Putamen (tissue), 1 donor: Measurements from ENCODE around the gene GNL1.
"Not testable (repeated sequence)": the region's sequence is repeated elsewhere in the genome, so short reads cannot be mapped to it uniquely, and the experiment has no call there.

ENCODE experiments used
- DNase-seq: peaks from one replicate; pipeline ENCODE4 v3.0.0-alpha.2; 2016; ENCODE audit warnings: low spot score

GNL1 gene

DNA sequence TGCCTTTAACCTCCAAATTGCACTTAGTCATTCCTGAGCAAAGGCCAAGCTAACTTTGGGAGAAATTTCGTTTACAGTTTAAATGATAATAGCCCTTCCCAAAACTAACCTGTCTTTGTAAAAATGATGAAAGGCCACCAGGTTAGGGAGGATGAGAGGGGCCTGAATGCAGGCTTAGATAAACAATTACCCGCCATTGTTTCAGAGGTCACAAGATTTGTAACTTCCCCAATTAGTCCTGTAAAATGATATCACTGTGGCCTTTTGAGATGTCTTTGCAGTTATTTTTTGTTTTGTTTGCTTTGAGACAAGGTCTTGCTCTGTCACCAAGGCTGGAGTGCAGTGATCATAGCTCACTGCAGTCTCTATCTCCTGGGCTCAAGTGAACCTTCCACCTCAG lies 26.3 kb downstream of the GNL1 start:
- no peak for DNase-seq

DNA sequence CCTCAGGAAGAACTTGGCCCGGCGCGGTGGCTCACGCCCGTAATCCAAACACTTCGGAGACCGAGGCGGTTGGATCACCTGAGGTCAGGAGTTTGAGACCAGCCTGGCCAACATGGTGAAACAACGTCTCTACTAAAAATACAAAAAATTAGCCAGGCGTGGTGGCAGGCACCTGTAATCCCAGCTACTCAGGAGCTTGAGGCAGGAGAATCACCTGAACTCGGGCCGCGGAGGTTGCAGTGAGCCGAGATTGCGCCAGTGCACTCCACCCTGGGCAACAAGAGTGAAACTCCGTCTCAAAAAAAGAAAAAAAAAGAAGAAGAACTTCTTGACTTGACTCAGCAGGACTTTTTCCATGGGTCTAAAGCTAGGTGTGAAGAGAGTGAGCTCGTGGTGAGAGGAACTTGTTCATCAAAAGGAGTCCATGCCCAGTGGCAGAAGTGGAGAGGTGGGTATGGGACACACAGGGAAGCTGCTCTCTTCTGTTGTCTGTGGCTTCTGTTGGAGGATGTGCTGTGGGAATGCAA lies 26.9 kb downstream of the GNL1 start:
- not testable (repeated sequence) for DNase-seq

DNA sequence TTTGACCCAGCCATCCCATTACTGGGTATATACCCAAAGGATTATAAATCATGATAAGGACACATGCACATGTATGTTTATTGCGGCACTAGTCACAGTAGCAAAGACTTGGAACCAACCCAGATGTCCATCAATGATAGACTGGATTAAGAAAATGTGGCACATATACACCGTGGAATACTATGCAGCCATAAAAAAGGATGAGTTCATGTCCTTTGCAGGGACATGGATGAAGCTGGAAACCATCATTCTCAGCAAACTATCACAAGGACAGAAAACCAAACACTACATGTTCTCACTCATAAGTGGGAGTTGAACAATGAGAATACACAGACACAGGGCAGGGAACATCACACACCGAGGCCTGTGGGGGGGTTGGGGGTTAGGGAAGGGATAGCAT lies 29.8 kb downstream of the GNL1 start:
- not testable (repeated sequence) for DNase-seq

DNA sequence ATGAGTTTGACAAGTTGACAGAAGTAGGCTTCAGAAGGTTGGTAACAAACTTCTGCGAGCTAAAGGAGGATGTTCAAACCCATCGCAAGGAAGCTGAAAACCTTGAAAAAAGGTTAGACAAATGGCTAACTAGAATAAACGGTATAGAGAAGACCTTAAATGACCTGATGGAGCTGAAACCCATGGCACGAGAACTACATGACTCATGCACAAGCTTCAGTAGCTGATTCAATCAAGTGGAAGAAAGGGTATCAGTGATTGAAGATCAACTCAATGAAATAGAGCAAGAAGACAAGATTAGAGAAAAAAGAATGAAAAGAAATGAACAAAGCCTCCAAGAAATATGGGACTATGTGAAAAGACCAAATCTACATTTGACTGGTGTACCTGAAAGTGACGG lies 34.3 kb downstream of the GNL1 start:
- not testable (repeated sequence) for DNase-seq

DNA sequence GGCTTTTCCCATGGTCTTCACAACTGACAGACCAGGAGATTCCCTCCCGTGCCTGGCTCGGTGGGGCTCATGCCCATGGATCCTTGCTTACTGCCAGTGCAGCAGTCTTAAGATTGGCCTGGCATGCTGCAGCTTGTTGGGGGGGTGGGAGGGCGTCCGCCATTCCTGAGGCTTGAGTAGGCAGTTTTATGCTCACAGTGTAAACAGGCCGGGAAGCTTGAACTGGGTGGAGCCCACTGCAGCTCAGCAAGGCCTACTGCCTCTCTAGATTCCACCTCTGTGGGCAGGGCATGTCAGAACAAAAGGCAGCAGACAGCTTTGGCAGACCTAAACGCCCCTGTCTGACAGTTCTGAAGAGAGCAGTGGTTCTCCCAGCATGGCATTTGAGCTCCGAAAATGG lies 35.2 kb downstream of the GNL1 start:
- DNase-seq, result not testable (repeated sequence)

DNA sequence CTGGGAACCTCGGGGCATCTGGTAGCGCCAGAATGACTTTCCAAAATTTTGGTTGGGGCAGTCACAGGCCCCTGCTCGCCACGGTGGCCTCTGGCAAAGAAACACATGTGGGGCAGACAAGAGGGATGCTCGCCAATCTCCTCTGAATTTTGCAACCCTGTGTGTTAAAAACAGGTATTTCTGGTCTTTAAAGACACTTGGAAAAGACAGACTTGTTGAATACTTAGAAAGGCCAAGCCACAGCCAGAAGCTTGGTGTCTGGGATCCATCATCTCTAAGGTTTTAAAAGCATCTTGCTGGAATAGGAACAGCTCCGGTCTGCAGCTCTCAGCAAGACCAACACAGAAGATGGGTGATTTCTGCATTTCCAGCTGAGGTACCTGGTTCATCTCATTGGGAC lies 35.8 kb downstream of the GNL1 start:
- no peak for DNase-seq

DNA sequence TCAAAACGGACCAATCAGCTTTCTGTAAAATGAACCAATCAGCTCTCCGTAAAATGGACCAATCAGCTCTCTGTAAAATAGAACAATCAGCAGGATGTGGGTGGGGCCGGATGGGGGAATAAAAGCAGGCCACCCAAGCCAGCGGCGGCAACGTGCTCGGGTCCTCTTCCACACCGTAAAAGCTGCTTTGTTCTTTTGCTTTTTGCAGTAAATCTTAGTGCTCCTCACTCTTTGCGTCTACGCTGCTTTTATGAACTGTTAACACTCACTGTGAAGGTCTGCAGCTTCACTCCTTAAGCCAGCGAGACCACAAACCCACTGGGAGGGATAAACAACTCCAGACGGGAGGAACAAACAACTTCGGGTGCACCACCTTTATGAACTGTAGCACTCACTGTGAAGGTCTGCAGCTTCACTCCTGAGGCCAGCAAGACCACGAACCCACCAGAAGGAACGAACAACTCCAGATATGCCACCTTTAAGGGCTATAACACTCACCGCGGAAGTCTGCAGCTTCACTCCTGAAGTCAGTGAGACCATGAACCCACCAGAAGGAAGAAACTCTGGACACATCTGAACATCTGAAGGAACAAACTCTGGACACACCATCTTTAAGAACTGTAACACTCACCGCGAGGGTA lies 37.7 kb downstream of the GNL1 start:
- DNase-seq, result not testable (repeated sequence)

DNA sequence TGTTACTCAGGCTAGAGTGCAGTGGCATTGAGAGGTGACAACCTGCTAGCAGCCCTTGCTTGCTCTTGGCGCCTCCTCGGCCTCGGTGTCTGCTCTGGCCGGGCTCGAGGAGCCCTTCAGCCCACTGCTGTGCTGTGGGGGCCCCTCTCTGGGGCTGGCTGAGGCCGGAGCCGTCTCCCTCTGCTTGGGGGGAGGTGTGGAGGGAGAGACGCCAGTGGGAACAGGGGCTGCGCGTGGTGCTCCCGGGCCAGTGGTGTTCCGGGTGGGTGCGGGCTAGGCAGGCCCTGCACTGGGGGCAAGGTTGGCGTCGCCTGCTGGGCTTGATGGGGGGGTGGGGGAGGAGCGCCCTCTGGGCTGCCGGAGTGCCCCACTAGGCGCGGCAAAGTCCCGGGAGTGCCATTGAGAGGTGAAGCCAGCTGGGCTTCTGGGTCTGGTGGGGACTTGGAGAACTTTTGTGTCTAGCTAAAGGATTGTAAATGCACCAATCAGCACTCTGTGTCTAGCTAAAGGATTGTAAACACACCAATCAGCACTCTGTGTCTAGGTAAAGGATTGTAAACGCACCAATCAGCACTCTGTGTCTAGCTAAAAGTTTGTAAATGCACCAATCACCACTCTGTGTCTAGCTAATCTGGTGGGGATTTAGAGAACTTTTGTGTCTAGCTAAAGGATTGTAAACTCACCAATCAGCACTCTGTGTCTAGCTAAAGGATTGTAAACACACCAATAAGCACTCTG lies 38.4 kb downstream of the GNL1 start:
- not testable (repeated sequence) for DNase-seq

DNA sequence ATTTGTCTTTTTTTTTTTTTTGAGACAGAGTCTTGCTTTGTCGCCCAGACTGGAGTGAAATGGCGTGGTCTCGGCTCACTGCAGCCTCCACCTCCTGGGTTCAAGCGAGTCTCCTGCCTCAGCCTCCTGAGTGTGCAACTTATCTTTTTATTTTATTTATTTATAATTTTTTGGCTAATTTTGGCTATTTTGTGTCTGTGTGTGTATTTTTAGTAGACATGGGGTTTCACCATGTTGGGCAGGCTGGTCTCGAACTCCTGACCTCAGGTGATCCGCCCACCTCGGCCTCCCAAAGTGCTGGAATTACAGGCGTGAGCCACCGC lies 39.6 kb downstream of the GNL1 start:
- not testable (repeated sequence) for DNase-seq

DNA sequence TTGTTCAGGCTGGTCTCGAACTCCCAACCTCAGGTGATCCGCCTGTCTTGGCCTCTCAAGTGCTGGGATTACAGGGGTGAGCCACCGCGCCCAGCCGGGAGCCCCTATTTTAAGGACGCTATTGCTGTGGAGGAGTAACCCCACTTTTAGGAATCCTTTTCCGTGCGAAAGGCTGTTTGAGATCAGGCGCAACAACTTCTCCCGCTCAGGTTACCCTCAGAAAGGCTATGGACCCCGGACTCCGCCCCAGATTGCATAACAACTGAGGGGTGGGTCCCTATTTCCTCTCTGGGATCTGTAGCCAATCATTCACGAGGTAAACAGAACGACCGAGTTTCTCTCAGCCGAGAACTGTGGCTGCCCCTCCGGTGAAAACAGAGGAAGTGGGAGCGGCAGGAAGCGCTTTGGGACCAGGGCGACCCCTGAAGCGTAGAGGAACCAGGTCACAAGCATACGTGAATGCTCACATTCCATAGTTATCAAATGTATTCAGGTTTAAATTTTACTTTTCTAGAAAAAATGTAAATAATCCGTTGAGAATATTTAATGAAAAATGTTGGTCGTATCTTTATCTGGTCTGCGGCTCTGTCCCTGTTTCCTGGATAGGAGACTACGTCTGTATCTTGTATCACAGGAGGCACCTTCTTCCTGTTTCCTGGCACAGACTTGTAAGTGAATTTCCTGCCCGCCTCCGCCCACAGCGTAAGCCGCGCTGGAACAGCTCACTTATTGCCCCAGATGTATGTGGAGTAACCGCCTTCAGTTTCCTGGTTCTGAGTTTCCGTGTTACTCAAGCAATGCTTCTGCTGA lies 40.1 kb downstream of the GNL1 start:
- DNase-seq, result peak; percentile 75

DNA sequence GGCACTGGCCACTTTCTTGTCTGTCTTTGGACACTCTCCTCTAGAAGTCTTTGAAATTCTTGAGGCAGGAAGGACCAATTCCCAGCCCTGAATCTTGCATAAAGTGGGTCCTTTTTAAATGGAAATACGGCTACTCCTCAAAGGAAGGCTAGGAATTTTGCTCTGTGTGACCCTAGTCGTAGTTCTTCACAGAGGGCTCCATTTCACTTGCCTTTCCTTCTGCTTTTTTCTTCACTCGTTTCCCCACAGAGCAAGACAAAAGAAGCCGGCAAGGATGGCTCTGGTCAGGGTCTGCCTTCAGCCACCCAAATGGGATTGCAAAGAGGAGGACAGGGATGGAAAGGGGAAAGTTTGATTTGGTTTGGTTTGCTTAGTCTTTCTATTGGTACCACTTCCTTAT lies 41.2 kb downstream of the GNL1 start:
- DNase-seq, result no peak

DNA sequence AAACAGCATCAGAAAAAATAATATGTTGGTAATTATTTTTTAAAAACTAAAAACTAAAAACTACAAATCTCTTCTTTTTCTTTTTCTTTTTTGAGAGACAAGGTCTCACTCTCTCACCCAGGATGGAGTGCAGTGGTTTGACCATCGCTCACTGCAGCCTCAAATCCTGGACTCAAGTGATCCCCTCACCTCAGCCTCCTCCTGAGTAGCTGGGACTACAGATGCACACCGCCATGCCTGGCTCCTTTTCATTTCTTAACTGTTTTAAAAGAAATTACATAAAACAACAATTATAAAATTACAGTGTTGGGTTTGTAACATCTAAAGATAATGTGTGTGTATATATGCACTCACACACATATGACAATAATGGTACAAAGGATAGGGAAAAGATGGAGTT lies 42.8 kb downstream of the GNL1 start:
- DNase-seq, result no peak

DNA sequence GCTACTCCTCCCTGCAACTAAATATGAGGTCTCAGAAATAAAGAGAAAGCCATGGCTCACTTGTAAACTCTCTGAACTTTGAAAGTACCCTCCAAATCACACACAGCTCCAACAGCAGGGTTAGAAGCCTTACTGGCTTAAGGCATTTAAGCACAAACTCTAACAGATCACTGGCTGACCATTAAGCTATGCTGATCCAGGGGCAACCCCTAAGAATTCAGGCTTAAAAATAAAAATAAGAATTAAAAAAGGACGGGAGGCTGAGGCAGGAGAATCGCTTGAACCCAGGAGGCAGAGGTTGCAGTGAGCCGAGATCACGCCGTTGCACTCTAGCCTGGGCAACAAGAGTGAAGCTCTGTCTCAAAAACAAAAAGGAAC lies 45.1 kb downstream of the GNL1 start:
- no peak for DNase-seq

DNA sequence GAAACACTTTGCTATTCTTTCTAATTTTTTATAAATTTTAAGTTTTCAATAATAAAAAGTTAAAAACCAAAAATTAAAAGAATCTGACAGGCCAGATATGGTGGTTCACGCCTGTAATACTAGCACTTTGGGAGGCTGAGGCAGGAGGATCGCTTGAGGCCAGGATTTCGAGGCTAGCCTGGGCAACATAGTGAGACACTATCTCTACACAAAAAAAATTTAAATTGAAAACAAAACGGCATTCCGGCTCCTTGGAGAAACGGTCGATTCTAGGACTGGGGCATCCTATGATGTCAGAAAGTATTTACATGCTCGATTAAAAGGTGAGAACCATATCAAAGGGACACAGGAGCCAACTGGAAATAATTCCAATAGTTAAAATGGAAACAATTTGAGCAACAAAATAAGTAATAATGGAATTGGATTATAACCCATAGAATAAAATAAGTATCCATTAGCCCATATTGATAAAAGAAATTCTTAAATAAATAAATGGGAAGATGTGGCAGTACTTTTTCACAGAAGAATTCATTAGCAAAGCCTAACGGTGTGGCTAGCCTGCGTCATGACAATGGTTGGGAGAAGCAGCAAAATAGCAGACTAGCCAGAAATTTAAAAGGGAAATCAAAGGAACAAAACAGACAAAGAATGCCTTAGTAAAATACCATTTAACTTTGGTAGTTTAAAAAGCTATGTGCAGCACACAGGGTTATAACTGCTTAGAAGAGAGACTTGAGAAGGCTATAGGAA lies 45.7 kb downstream of the GNL1 start:
- no peak for DNase-seq

DNA sequence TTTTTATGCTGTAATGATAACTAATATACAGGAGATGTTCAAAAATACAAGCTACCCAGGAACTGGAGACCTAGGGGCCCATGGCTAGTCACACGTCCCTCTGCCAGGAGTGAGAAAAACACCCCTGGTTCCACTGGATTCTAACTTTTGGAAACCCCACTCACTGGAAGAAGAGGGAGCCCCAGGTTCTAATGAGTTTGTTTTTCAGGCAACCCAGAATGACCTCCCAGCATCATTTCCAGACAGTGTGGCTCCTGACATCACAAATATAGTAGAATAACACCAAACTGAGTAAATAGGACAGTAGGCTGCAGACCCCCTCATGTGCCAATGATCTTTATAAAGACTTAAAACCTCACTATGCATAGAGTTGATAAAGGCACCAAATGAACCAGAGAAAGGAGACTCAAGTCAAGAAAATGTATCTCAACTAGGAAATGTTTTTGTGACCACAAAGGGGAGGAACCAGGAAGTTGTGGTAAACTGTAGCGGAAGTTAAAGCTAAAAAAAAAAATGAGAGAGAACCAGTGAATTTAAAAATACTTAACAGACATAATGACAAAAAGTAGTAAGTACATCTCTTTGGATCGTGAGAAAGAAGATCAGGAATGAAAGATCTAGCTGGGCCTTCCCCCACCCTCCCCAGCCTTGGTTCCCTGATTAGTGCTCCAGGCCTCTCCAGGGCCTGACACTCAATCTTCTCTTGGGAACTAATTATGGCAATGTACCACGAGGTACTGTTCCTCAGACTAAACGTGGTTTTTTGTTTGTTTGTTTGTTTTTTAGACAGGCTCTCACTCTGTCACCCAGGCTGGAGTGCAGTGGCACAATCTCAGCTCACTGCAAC lies 47.2 kb downstream of the GNL1 start:
- no peak for DNase-seq

DNA sequence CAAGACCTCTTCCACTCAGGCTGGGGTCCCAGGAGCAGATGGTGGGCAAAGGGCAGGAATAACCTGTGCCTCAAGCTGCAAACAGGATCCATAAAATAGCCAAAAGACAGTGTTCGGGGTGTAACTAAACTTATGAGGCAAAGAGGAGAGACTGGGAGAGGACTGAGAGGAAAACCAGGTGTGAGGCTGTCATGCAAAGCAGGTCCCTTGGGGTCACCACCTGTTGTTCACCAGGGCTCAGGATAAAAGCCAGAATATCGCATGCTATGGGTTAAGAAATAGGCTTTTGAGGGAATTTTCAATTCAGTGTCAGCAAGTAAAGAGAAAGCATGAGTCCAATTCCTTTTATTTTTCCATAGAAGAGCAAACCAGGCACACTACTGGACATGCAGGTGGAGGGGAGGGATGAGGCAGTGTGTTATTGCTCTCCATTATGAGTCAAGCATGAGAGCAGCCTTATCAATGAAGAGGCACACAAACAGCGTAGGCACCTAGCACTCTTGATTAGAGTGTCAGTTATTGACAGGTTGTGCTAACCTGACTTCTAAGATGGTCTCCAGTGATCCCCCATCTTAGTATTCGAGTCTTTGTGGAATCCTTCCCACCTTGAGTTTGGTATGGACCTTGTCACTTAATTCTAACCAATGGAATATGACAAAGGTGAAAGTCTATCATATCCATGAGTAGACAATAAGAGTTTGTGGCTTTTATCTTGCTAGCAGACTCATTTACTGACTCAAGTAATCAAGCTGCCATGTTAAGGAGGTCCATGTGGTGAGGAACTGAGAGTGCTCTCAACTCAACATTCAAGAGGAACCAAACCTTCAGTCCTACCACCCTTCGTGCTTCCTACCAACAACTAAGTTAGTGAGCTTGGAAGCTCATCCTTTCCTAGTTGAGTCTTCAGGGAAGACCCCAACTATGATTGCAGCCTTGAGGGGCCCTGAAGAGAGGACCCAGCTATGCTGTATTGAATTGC lies 48.2 kb downstream of the GNL1 start:
- no peak for DNase-seq

DNA sequence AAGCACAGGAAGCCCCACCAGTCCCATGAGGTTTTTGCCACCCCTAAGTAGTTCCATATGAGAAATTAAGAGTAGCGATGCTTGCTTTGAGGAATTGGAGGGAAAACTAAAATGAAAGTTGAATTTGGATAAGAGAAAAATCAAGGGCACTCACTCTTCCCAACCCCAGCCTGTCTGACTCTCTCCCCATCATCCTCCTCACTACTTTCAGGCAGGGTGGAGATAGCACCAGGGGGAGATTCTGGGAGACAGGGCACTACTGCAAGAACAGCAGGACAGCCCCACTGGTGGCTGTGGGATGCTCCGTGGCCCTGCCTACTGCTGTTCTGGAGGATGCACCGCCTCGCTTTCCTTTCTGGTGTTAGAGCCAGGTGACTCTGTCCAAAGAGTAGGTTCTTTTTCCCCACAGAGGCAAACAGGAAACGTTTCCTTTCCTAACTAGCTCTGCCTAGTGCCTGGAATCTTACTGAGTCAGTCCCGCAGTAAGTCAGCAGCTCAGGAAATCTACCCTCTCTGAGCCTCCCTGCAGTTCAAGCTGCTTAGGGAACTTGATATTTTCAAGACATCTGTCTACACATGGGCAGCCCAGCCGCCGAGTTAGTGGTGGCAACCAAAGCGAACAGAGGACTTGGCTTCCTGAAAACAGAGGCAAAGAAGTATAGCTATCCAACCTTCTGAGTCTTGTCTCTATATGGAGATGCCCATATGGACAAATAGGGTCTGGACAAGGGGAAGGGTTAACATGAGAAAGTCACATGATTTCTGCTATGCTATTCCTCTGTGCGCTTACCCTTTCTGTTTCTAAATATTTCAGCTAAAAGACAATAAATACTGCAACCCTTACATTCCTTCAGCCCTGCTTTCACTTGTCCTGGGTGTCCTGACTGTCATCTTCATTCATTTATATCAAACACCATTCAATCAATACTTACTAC lies 55.6 kb downstream of the GNL1 start:
- no peak for DNase-seq

DNA sequence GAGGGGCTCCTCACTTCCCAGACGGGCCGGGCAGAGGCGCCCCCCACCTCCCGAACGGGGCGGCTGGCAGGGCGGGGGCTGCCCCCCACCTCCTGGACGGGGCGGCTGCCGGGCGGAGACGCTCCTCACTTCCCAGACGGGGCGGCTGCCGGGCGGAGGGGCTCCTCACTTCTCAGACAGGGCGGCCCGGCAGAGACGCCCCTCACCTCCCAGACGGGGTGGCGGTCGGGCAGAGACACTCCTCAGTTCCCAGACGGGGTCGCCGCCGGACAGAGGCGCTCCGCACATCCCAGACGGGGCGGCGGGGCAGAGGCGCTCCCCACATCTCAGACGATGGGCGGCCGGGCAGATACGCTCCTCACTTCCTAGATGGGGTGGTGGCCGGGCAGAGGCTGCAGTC lies 57.6 kb downstream of the GNL1 start:
- not testable (repeated sequence) for DNase-seq

DNA sequence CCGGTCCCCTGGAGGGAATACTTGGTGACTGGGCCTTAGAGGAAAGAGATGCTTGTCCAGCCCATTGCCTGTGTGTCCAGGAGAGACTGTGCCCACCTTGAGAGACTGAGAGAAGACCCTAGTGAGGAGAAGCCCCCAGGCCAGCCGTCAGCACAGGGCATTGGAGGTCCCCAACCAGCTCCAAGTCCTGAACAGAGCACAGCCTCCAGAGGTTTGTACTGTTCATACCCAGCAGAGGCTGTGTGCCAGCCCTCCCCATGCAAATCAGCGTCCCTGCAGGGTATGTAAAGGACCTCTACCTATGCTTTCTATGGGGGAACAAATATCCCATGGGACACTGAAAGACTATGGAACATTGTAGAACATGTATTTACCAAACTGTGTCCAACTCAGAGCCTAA lies 58.6 kb downstream of the GNL1 start:
- no peak for DNase-seq
